ENCODE measurements around the gene GIGYF2.
"Not testable (repeated sequence)": the region's sequence is repeated elsewhere in the genome, so short reads cannot be mapped to it uniquely, and the experiment has no call there.

Gene GIGYF2

GRCh38 chr2:232833830-232834229 is 136.7 kb downstream of the GIGYF2 start:
- no peak overlapping the region for H3K4me3 ChIP-seq (ENCODE audit: low read length)
- peaks cover 91% of the 10 kb centered on the region for H3K36me3 ChIP-seq (ENCODE audit: insufficient read depth, low read depth, low read length)
- H3K9ac ChIP-seq (ENCODE audit: low read depth, low read length) = no peak overlapping the region
- H3K9me3 ChIP-seq (ENCODE audit: insufficient read depth, low read depth, low read length) = no peaks in the 10 kb centered on the region
- no peaks in the 10 kb centered on the region for H3K4me1 ChIP-seq (ENCODE audit: insufficient read depth, low read length)
- H3K27ac ChIP-seq (ENCODE audit: low read length) = no peak overlapping the region
- no peaks in the 10 kb centered on the region for H3K27me3 ChIP-seq (ENCODE audit: insufficient read depth, low read length)

- H3K9me3 ChIP-seq (ENCODE audit: insufficient read depth, low read depth, low read length) = no peaks in the 10 kb centered on the region
- H3K27ac ChIP-seq (ENCODE audit: low read length) = no peak overlapping the region
- no peaks in the 10 kb centered on the region for H3K4me1 ChIP-seq (ENCODE audit: insufficient read depth, low read length)
- H3K9ac ChIP-seq (ENCODE audit: low read depth, low read length) = no peak overlapping the region
- no peak overlapping the region for H3K4me3 ChIP-seq (ENCODE audit: low read length)
- peaks cover 92% of the 10 kb centered on the region for H3K36me3 ChIP-seq (ENCODE audit: insufficient read depth, low read depth, low read length)
- no peaks in the 10 kb centered on the region for H3K27me3 ChIP-seq (ENCODE audit: insufficient read depth, low read length)
These were observed 138.6 kb downstream of the GIGYF2 start for GRCh38 chr2:232835687-232836208.

GRCh38 chr2:232836934-232837333 is 139.8 kb downstream of the GIGYF2 start:
- Histone ChIP-seq H3K4me3 (ENCODE audit: low read length) (no peak overlapping the region), H3K27me3 (ENCODE audit: insufficient read depth, low read length) (no peaks in the 10 kb centered on the region), H3K27ac (ENCODE audit: low read length) (no peak overlapping the region), H3K9me3 (ENCODE audit: insufficient read depth, low read depth, low read length) (no peaks in the 10 kb centered on the region), H3K36me3 (ENCODE audit: insufficient read depth, low read depth, low read length) (peaks cover 90% of the 10 kb centered on the region), H3K4me1 (ENCODE audit: insufficient read depth, low read length) (no peaks in the 10 kb centered on the region), H3K9ac (ENCODE audit: low read depth, low read length) (no peak overlapping the region)

GRCh38 chr2:232838406-232838874 is 141.3 kb downstream of the GIGYF2 start:
- Histone ChIP-seq H3K36me3 (ENCODE audit: insufficient read depth, low read depth, low read length) (peaks cover 86% of the 10 kb centered on the region), H3K9me3 (ENCODE audit: insufficient read depth, low read depth, low read length) (no peaks in the 10 kb centered on the region), H3K4me1 (ENCODE audit: insufficient read depth, low read length) (no peaks in the 10 kb centered on the region)

GRCh38 chr2:232839411-232840079 is 142.4 kb downstream of the GIGYF2 start:
- Histone ChIP-seq H3K27ac (ENCODE audit: low read length) (no peak overlapping the region), H3K36me3 (ENCODE audit: insufficient read depth, low read depth, low read length) (peaks cover 85% of the 10 kb centered on the region), H3K4me3 (ENCODE audit: low read length) (no peak overlapping the region), H3K27me3 (ENCODE audit: insufficient read depth, low read length) (no peaks in the 10 kb centered on the region), H3K9me3 (ENCODE audit: insufficient read depth, low read depth, low read length) (no peaks in the 10 kb centered on the region), H3K4me1 (ENCODE audit: insufficient read depth, low read length) (no peaks in the 10 kb centered on the region), H3K9ac (ENCODE audit: low read depth, low read length) (no peak overlapping the region)

More at GRCh38 chr2:232838406-232838874, 141.3 kb downstream of the GIGYF2 start:
- Histone ChIP-seq H3K9ac (ENCODE audit: low read depth, low read length) (no peak overlapping the region), H3K4me3 (ENCODE audit: low read length) (no peak overlapping the region), H3K27me3 (ENCODE audit: insufficient read depth, low read length) (no peaks in the 10 kb centered on the region), H3K27ac (ENCODE audit: low read length) (no peak overlapping the region)

- Histone ChIP-seq H3K27ac (ENCODE audit: low read length) (no peak overlapping the region), H3K4me3 (ENCODE audit: low read length) (no peak overlapping the region), H3K9me3 (ENCODE audit: insufficient read depth, low read depth, low read length) (no peaks in the 10 kb centered on the region), H3K27me3 (ENCODE audit: insufficient read depth, low read length) (no peaks in the 10 kb centered on the region), H3K36me3 (ENCODE audit: insufficient read depth, low read depth, low read length) (peaks cover 89% of the 10 kb centered on the region), H3K4me1 (ENCODE audit: insufficient read depth, low read length) (no peaks in the 10 kb centered on the region), H3K9ac (ENCODE audit: low read depth, low read length) (no peak overlapping the region)
These were observed 145.6 kb downstream of the GIGYF2 start for GRCh38 chr2:232842689-232843088.

GRCh38 chr2:232843834-232844233 is 146.7 kb downstream of the GIGYF2 start:
- no peaks in the 10 kb centered on the region for H3K27me3 ChIP-seq (ENCODE audit: insufficient read depth, low read length)

GRCh38 chr2:232846055-232846454 is 148.9 kb downstream of the GIGYF2 start:
- no peaks in the 10 kb centered on the region for H3K4me1 ChIP-seq (ENCODE audit: insufficient read depth, low read length)
- H3K27me3 ChIP-seq (ENCODE audit: insufficient read depth, low read length) = no peaks in the 10 kb centered on the region
- no peak overlapping the region for H3K27ac ChIP-seq (ENCODE audit: low read length)
- no peak overlapping the region for H3K9ac ChIP-seq (ENCODE audit: low read depth, low read length)
- H3K36me3 ChIP-seq (ENCODE audit: insufficient read depth, low read depth, low read length) = peaks cover 91% of the 10 kb centered on the region
- no peak overlapping the region for H3K4me3 ChIP-seq (ENCODE audit: low read length)
- H3K9me3 ChIP-seq (ENCODE audit: insufficient read depth, low read depth, low read length) = no peaks in the 10 kb centered on the region

More at GRCh38 chr2:232843834-232844233, 146.7 kb downstream of the GIGYF2 start:
- Histone ChIP-seq H3K9ac (ENCODE audit: low read depth, low read length) (no peak overlapping the region), H3K4me3 (ENCODE audit: low read length) (no peak overlapping the region), H3K4me1 (ENCODE audit: insufficient read depth, low read length) (no peaks in the 10 kb centered on the region), H3K36me3 (ENCODE audit: insufficient read depth, low read depth, low read length) (peaks cover 91% of the 10 kb centered on the region), H3K9me3 (ENCODE audit: insufficient read depth, low read depth, low read length) (no peaks in the 10 kb centered on the region), H3K27ac (ENCODE audit: low read length) (no peak overlapping the region)

GRCh38 chr2:232850039-232850438 is 152.9 kb downstream of the GIGYF2 start:
- H3K27me3 ChIP-seq (ENCODE audit: insufficient read depth, low read length) = no peaks in the 10 kb centered on the region
- H3K27ac ChIP-seq (ENCODE audit: low read length) = no peak overlapping the region
- H3K9ac ChIP-seq (ENCODE audit: low read depth, low read length) = no peak overlapping the region
- H3K9me3 ChIP-seq (ENCODE audit: insufficient read depth, low read depth, low read length) = no peaks in the 10 kb centered on the region
- no peaks in the 10 kb centered on the region for H3K4me1 ChIP-seq (ENCODE audit: insufficient read depth, low read length)
- no peak overlapping the region for H3K4me3 ChIP-seq (ENCODE audit: low read length)
- peaks cover 76% of the 10 kb centered on the region for H3K36me3 ChIP-seq (ENCODE audit: insufficient read depth, low read depth, low read length)

- H3K9me3 ChIP-seq (ENCODE audit: insufficient read depth, low read depth, low read length); H3K27me3 ChIP-seq (ENCODE audit: insufficient read depth, low read length); H3K9ac ChIP-seq (ENCODE audit: low read depth, low read length); H3K4me1 ChIP-seq (ENCODE audit: insufficient read depth, low read length); H3K27ac ChIP-seq (ENCODE audit: low read length); H3K4me3 ChIP-seq (ENCODE audit: low read length): not testable (repeated sequence)
- peaks cover 75% of the 10 kb centered on the region for H3K36me3 ChIP-seq (ENCODE audit: insufficient read depth, low read depth, low read length)
These were observed 154.9 kb downstream of the GIGYF2 start for GRCh38 chr2:232852081-232852480.

- H3K4me1 ChIP-seq (ENCODE audit: insufficient read depth, low read length) = no peaks in the 10 kb centered on the region
These were observed 155.5 kb downstream of the GIGYF2 start for GRCh38 chr2:232852676-232853075.

GRCh38 chr2:232854082-232854481 is 157.0 kb downstream of the GIGYF2 start:
- no peak overlapping the region for H3K27ac ChIP-seq (ENCODE audit: low read length)
- no peak overlapping the region for H3K4me3 ChIP-seq (ENCODE audit: low read length)
- no peaks in the 10 kb centered on the region for H3K27me3 ChIP-seq (ENCODE audit: insufficient read depth, low read length)
- H3K9ac ChIP-seq (ENCODE audit: low read depth, low read length) = no peak overlapping the region
- H3K9me3 ChIP-seq (ENCODE audit: insufficient read depth, low read depth, low read length) = no peaks in the 10 kb centered on the region
- H3K36me3 ChIP-seq (ENCODE audit: insufficient read depth, low read depth, low read length) = peaks cover 73% of the 10 kb centered on the region
- no peaks in the 10 kb centered on the region for H3K4me1 ChIP-seq (ENCODE audit: insufficient read depth, low read length)

More at GRCh38 chr2:232852676-232853075, 155.5 kb downstream of the GIGYF2 start:
- Histone ChIP-seq H3K9ac (ENCODE audit: low read depth, low read length) (no peak overlapping the region), H3K27ac (ENCODE audit: low read length) (no peak overlapping the region), H3K9me3 (ENCODE audit: insufficient read depth, low read depth, low read length) (no peaks in the 10 kb centered on the region), H3K4me3 (ENCODE audit: low read length) (no peak overlapping the region), H3K36me3 (ENCODE audit: insufficient read depth, low read depth, low read length) (peaks cover 75% of the 10 kb centered on the region), H3K27me3 (ENCODE audit: insufficient read depth, low read length) (no peaks in the 10 kb centered on the region)

All from iPS-20b (cell line).